GM18511 (cell line): ENCODE data around the gene MCM8.

ENCODE experiments used
- ATAC-seq: cut with Tn5 transposase; IDR thresholded peaks from one replicate; pipeline ENCODE4 v1.9.1; 2021; ENCODE audit warnings: mild to moderate bottlenecking, moderate library complexity; ENCODE audit not compliant: unreplicated experiment

The MCM8 gene

DNA sequence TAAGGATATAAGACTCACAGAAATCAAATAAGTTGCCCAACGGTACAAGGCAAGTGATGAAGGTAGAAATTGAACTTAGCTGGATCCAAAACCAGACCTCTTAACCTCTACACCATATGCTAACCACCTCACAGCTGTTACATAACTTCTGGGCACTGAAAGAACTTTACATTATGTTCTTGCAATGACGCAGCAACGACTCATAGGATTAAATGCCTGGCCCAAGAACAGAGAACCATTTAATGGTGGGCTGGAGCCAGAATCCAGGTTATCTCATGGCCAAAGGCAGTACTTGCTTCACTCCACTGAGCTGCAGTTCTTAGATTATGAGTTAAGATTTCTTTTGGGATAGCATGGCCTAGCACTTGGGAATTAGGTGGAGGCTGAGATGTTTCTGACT is 4.5 kb upstream of the MCM8 start:
- ATAC-seq, result no peak

- no peak for ATAC-seq
Observed at GRCh38 chr20:5947276-5947675, 3.2 kb upstream of the MCM8 start.

- ATAC-seq, result no peak
Observed at GRCh38 chr20:5949943-5950270, 545 bp upstream of the MCM8 start.

DNA sequence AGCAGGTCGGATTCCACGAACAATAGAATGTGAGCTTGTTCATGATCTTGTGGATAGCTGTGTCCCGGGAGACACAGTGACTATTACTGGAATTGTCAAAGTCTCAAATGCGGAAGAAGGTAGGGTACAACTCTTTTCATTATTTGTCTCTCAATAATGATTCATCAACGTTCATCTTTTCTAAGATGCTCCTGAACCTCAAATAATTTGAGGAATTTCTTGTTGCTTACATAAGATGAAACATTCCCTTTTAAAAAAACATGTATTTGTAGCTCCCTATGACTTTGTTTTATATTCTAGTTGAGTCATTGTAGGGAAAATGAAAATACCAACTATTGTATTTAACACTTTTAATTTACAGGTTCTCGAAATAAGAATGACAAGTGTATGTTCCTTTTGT is 17.0 kb downstream of the MCM8 start:
- ATAC-seq, result no peak

DNA sequence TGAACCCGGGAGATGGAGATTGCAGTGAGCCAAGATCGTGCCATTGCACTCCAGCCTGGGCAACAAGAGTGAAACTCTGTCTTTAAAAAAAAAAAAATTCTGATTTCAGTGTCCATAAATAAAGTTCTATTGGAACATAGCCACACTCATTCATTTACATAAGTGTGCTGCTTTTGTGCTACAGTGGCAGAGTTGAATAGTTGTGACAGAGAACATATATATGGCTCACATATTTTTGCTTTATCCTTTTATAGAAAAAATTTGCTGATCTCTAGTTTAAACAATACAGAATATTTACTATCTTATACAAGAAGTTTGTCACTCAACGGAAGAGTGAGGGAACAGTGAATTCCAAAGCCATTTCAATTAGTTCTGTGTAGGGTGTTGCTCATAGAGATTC is 18.0 kb downstream of the MCM8 start:
- no peak for ATAC-seq

GRCh38 chr20:5969348-5969935 is 19.0 kb downstream of the MCM8 start:
- no peak for ATAC-seq

DNA sequence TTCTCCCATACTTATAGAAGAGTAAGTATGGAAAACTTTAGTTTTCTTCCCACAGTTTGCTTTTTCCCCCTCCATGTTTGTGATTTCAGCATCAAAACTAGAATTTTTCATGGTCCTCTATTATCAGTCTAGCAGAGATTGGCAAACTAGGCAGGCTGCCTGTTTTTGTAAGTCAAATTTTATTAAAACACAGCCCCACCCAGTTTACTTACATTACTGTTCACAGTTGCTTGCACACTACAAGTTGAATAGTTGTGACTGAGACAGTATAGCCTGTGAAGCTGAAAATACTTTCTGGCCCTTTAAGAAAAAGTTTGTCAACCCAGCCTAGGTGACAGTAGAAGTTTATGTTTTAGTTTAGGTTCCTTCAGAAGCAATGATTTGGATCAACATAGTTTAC is 19.5 kb downstream of the MCM8 start:
- no peak for ATAC-seq

GRCh38 chr20:5970381-5970780 is 19.9 kb downstream of the MCM8 start:
- no peak for ATAC-seq

- no peak for ATAC-seq
Observed at GRCh38 chr20:5971203-5971602, 20.8 kb downstream of the MCM8 start.

DNA sequence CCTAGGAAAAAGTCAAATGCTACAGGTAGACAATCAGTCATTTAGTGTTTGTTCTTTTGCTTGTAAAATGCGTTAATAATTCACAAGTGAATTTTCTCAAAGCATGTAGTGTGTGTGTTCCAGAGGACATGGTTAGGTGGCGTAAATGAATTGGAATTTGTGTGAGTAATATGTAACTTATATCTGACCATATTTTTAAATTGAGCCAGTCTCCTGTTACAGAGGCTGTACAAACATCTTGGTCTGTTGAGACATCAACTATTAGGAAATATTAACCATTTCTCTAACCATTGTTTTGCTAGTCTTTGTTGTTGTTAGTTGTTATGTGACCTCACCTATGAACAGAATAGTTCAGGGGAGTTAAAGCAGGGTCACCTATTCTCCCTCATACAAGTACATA is 22.7 kb downstream of the MCM8 start:
- ATAC-seq, result no peak

- no peak for ATAC-seq
Observed at GRCh38 chr20:5973971-5974370, 23.5 kb downstream of the MCM8 start.

- ATAC-seq, result no peak
Observed at GRCh38 chr20:5974531-5974930, 24.1 kb downstream of the MCM8 start.

- ATAC-seq, result no peak
Observed at GRCh38 chr20:5975778-5976177, 25.3 kb downstream of the MCM8 start.

DNA sequence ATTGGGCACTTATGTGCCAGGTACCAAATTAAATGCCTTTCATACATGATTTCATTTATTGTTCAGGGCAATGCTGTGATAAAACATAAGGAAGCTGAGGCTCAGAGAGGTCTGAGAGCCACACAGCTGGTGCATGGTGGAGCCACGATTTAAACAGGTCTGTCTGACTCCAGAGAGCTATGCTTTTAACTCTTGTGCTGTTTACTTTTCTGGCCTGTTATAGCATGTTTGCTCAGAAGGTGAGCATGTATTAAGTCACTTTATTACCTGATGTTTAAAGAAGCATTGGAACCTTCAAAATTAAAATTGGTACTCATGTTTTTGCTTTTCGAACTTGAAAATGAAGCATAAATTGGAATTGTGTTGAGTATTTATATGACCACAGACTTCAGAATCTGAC is 26.8 kb downstream of the MCM8 start:
- no peak for ATAC-seq

DNA sequence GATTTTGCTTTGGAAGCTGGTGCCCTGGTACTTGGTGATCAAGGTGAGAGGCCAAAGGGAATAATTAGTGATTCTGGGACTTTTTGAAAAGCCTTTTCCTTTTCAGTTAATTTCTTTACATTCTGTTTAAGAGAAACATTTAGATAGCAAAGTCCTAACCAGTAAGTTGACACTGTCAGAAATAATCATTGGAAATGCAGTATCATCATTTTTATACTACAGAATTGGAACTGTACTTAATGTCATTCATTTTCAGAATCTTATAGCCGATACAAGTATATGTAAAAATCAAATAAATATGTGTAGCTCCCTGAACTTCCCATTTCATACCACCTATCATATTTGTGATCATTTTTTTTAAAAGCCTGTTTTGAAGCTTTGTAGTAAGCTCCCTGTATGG is 27.5 kb downstream of the MCM8 start:
- ATAC-seq, result no peak

GRCh38 chr20:5979801-5980200 is 29.3 kb downstream of the MCM8 start:
- no peak for ATAC-seq

- ATAC-seq, result no peak
Observed at GRCh38 chr20:5980720-5981538, 30.5 kb downstream of the MCM8 start.

- ATAC-seq, result no peak
Observed at GRCh38 chr20:5987383-5987782, 36.9 kb downstream of the MCM8 start.

- no peak for ATAC-seq
Observed at GRCh38 chr20:5989539-5989938, 39.1 kb downstream of the MCM8 start.

GRCh38 chr20:5990946-5991345 is 40.5 kb downstream of the MCM8 start:
- no peak for ATAC-seq

- no peak for ATAC-seq
Observed at GRCh38 chr20:5991623-5992441, 41.4 kb downstream of the MCM8 start.

GRCh38 chr20:5996765-5997164 is 46.3 kb downstream of the MCM8 start:
- ATAC-seq, result peak; percentile 99
